Mesothelial cell of epicardium (in vitro differentiated cells): ENCODE data around the gene ITIH3. TPM values are rescaled to one million over a fixed set of nuclear protein-coding genes. Genes with fewer than 3 reads are reported as not detected.

Experiments
- DNase-seq, 2 experiments: peaks; one replicate each; pipeline ENCODE4 v3.0.0; 2021; ENCODE audit warnings: low spot score in 2 of 2; ENCODE audit not compliant: unreplicated experiment in 2 of 2
- H3K27ac Mint-ChIP-seq: 2 replicates; pipeline ENCODE4 v1.8.0; 2021; ENCODE audit warnings: mixed read lengths
- H3K27me3 Mint-ChIP-seq: 2 replicates; pipeline ENCODE4 v1.8.0; 2021; ENCODE audit warnings: low read depth, mixed read lengths
- H3K36me3 Mint-ChIP-seq: 2 replicates; pipeline ENCODE4 v1.8.0; 2021; ENCODE audit warnings: mixed read lengths
- H3K4me1 Mint-ChIP-seq: 2 replicates; pipeline ENCODE4 v1.8.0; 2021; ENCODE audit warnings: mixed read lengths
- H3K4me3 Mint-ChIP-seq: 2 replicates; pipeline ENCODE4 v1.8.0; 2021; ENCODE audit warnings: mild to moderate bottlenecking, moderate library complexity, mixed read lengths
- H3K9me3 Mint-ChIP-seq: 2 replicates; pipeline ENCODE4 v1.8.0; 2021; ENCODE audit warnings: mixed read lengths
- total RNA-seq: library from RNA; stranded (reverse); gene quantifications from 3 replicates; pipeline ENCODE4 v1.2.1, GENCODE V29; 2021
- TF ChIP-seq, protein P1 (sequence below): fragments of 200-600 bp; sonication (generic); IDR thresholded peaks from one replicate; pipeline ENCODE4 v1.5.0; 2021; ENCODE audit warnings: antibody characterized with exemption; ENCODE audit not compliant: unreplicated experiment

The ITIH3 gene
- total RNA-seq, 1 donor from 2014 or later, result 22.4 TPM

DNA sequence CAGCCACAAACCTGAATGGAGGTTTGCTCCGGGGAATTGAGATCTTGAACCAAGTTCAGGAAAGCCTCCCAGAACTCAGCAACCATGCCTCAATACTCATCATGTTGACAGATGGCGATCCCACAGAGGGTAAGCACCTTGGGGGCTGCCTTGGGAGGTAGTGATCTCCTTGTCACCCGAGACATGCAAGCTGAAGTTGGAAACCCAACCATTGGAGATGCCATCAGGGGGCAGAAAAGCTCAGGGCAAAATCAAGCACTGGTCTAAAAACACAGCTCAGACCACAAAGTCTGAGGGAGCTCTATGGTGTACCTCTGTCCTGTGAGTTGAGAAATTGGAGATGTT is 11.4 kb upstream of the ITIH3 start:
- Mint-ChIP-seq H3K4me1 (no peaks in the 10 kb centered on the region), H3K36me3 (no peaks in the 10 kb centered on the region), H3K4me3 (no peak overlapping the region), H3K27ac (no peak overlapping the region), H3K9me3 (no peaks in the 10 kb centered on the region), H3K27me3 (peaks cover 40% of the 10 kb centered on the region)
- TF ChIP-seq, protein P1, sequence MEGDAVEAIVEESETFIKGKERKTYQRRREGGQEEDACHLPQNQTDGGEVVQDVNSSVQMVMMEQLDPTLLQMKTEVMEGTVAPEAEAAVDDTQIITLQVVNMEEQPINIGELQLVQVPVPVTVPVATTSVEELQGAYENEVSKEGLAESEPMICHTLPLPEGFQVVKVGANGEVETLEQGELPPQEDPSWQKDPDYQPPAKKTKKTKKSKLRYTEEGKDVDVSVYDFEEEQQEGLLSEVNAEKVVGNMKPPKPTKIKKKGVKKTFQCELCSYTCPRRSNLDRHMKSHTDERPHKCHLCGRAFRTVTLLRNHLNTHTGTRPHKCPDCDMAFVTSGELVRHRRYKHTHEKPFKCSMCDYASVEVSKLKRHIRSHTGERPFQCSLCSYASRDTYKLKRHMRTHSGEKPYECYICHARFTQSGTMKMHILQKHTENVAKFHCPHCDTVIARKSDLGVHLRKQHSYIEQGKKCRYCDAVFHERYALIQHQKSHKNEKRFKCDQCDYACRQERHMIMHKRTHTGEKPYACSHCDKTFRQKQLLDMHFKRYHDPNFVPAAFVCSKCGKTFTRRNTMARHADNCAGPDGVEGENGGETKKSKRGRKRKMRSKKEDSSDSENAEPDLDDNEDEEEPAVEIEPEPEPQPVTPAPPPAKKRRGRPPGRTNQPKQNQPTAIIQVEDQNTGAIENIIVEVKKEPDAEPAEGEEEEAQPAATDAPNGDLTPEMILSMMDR, result no peak
- DNase-seq, result no peak

DNA sequence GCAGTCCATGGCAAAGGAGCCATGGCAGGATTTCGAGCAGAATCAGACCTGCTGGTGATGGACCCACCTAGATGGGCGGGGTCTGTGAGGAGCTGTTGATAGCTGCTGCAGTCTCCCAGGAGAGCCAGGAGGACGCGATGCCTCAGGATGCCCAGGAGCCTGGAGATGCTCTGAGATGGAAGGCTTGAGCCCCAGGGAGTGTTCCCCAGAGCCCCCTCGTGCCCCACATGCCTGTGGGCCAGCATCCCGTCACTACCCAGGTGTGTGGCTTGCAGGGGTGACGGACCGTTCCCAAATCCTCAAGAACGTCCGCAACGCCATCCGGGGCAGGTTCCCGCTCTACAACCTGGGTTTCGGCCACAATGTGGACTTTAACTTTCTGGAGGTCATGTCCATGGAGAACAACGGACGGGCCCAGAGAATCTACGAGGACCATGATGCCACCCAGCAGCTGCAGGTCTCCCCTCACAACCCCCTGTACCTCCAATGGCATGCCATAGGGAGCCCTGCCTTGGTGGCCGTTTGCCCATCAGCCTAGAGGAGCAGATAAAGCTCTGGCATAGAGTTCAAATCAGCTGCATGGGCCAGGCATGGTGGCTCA is 10.5 kb upstream of the ITIH3 start:
- peak in 1 of 2 experiments; percentile 11 for DNase-seq
- no peaks in the 10 kb centered on the region for H3K36me3 Mint-ChIP-seq
- no peak overlapping the region for H3K4me3 Mint-ChIP-seq
- H3K4me1 Mint-ChIP-seq, result no peaks in the 10 kb centered on the region
- H3K9me3 Mint-ChIP-seq, result no peaks in the 10 kb centered on the region
- H3K27me3 Mint-ChIP-seq, result peaks cover 39% of the 10 kb centered on the region
- TF ChIP-seq, protein P1, result no peak
- no peak overlapping the region for H3K27ac Mint-ChIP-seq

DNA sequence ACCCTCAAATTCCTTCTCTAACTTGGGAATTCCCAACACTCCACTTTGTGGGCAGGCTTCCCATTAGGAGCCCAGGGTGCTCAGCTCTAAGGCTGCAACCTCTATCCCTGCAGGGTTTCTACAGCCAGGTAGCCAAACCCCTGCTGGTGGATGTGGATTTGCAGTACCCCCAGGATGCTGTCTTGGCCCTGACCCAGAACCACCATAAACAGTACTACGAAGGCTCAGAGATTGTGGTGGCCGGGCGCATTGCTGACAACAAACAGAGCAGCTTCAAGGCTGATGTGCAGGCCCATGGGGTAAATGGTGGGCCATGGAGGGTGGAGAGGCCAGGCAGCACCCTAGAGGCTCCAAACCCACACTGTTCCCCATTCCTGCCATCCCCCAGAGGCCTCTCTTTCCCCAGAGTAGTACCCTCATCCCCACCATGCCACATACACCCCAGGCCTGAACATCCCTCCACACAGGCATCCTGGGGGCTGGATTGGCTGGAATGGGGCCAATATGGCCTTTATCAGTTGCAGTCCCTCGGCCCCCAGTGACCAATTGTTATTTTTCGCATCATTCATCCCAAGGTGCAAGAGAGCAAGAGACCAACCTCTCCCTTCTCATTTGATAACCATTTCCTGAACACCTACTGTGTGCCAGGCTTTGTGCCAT is 9.5 kb upstream of the ITIH3 start:
- peak in 1 of 2 experiments; percentile 6 for DNase-seq
- H3K27ac Mint-ChIP-seq, result no peak overlapping the region
- H3K4me1 Mint-ChIP-seq, result no peaks in the 10 kb centered on the region
- TF ChIP-seq, protein P1, result no peak
- H3K9me3 Mint-ChIP-seq, result no peaks in the 10 kb centered on the region
- H3K27me3 Mint-ChIP-seq, result peaks cover 32% of the 10 kb centered on the region
- H3K36me3 Mint-ChIP-seq, result no peaks in the 10 kb centered on the region
- H3K4me3 Mint-ChIP-seq, result no peak overlapping the region

DNA sequence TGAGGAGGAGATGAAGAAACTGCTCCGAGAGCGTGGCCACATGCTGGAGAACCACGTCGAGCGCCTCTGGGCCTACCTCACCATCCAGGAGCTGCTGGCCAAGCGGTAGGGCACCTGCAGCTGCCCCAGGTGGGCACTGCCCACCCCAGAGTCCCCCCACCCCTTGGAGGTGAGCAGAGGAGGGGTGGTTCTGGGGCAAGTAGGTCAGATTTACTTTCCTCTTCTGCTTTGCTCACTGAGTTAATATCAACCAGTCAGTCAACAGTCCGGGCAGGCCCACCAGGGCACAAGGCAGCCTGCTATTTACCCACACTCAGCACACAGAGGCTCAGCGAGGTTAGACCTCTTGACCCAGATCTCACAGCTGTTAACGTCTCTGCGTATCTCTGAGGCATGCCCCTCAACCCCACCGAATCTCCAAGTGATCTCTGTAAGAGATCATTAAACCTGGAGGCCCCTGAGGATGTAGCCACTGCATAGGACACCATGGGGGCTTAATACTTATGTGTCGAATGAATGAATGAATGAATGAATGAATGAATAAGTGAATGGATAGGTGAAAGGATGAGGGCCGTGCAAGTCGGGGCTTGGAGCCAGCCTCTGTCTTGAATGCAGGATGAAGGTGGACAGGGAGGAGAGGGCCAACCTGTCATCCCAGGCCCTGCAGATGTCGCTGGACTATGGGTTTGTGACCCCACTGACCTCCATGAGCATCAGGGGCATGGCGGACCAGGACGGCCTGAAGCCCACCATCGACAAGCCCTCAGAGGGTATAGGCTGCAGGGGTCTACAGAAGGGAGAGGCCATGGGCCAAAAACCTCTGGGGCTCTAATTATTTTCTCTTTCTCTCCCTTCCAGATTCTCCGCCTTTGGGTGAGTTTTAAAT is 8.0 kb upstream of the ITIH3 start:
- Mint-ChIP-seq H3K27ac (no peak overlapping the region), H3K9me3 (no peaks in the 10 kb centered on the region), H3K4me3 (no peak overlapping the region), H3K36me3 (no peaks in the 10 kb centered on the region), H3K27me3 (peaks cover 26% of the 10 kb centered on the region), H3K4me1 (no peaks in the 10 kb centered on the region)
- no peak for DNase-seq
- TF ChIP-seq, protein P1, result no peak

DNA sequence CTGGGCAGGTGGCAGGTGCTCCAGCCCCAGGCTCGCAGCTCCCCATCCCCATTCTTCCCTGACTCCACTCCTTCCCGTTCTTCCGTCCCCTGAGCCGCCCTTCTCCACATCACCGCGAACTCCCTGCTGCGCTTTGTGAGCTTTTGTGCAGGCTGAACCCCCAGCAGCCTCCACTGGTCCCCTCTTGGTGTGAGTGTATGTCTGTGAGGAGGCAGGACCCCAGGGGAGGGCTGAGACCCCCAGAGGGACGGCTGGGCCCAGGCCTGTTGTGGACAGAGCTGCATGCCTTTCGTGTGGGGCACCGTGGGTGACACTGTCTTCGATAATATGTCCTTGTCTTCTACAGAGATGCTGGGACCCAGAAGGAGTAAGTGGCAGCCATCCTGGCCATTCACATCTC is 7.3 kb upstream of the ITIH3 start:
- Mint-ChIP-seq H3K9me3 (no peaks in the 10 kb centered on the region), H3K27me3 (peaks cover 19% of the 10 kb centered on the region), H3K27ac (no peak overlapping the region), H3K36me3 (no peaks in the 10 kb centered on the region), H3K4me1 (no peaks in the 10 kb centered on the region), H3K4me3 (no peak overlapping the region)
- TF ChIP-seq, protein P1, result no peak
- no peak for DNase-seq
